GM21390 (cell line): Measurements from ENCODE around the gene ACTG2.
A peak's percentile ranks its signal among the peaks of the same experiment; 100 is the strongest.
"Not testable (repeated sequence)": the region's sequence is repeated elsewhere in the genome, so short reads cannot be mapped to it uniquely, and the experiment has no call there.

Experiments
- ATAC-seq: cut with Tn5 transposase; IDR thresholded peaks from one replicate; pipeline ENCODE4 v1.9.1; 2021; ENCODE audit not compliant: unreplicated experiment

Gene ACTG2

GRCh38 chr2:73891276-73891901 is 1.4 kb upstream of the ACTG2 start:
- no peak for ATAC-seq

GRCh38 chr2:73893764-73894474 is 1.1 kb downstream of the ACTG2 start:
- no peak for ATAC-seq

GRCh38 chr2:73894475-73894850 is 1.7 kb downstream of the ACTG2 start:
- no peak for ATAC-seq

- ATAC-seq = no peak
These were observed 2.1 kb downstream of the ACTG2 start for GRCh38 chr2:73894877-73895276.

- ATAC-seq = no peak
These were observed 2.7 kb downstream of the ACTG2 start for GRCh38 chr2:73895473-73895872.

- ATAC-seq = no peak
These were observed 3.8 kb downstream of the ACTG2 start for GRCh38 chr2:73896362-73897239.

- ATAC-seq = no peak
These were observed 4.4 kb downstream of the ACTG2 start for GRCh38 chr2:73897240-73897583.

GRCh38 chr2:73897934-73898333 is 5.1 kb downstream of the ACTG2 start:
- ATAC-seq = no peak

GRCh38 chr2:73899801-73900336 is 7.1 kb downstream of the ACTG2 start:
- ATAC-seq = no peak

- ATAC-seq = no peak
These were observed 8.3 kb downstream of the ACTG2 start for GRCh38 chr2:73901143-73901542.

GRCh38 chr2:73902284-73902683 is 9.5 kb downstream of the ACTG2 start:
- no peak for ATAC-seq

GRCh38 chr2:73903313-73903712 is 10.5 kb downstream of the ACTG2 start:
- ATAC-seq = no peak

- ATAC-seq = not testable (repeated sequence)
These were observed 11.3 kb downstream of the ACTG2 start for GRCh38 chr2:73903949-73904613.

GRCh38 chr2:73904952-73905351 is 12.1 kb downstream of the ACTG2 start:
- ATAC-seq = no peak

GRCh38 chr2:73906847-73907505 is 14.2 kb downstream of the ACTG2 start:
- no peak for ATAC-seq

GRCh38 chr2:73907840-73908452 is 15.1 kb downstream of the ACTG2 start:
- ATAC-seq = peak; percentile 69

GRCh38 chr2:73908689-73909652 is 16.2 kb downstream of the ACTG2 start:
- no peak for ATAC-seq

GRCh38 chr2:73910873-73911547 is 18.2 kb downstream of the ACTG2 start:
- no peak for ATAC-seq
